ENCODE data around the gene TMEM80.
"Not testable (repeated sequence)": the region's sequence is repeated elsewhere in the genome, so short reads cannot be mapped to it uniquely, and the experiment has no call there.

Gene TMEM80

GRCh38 chr11:679271-680207 is 16.1 kb upstream of the TMEM80 start:
- no peak for DNase-seq (ENCODE audit: low read depth)

GRCh38 chr11:680476-680875 is 15.1 kb upstream of the TMEM80 start:
- no peak for DNase-seq (ENCODE audit: low read depth)

DNA sequence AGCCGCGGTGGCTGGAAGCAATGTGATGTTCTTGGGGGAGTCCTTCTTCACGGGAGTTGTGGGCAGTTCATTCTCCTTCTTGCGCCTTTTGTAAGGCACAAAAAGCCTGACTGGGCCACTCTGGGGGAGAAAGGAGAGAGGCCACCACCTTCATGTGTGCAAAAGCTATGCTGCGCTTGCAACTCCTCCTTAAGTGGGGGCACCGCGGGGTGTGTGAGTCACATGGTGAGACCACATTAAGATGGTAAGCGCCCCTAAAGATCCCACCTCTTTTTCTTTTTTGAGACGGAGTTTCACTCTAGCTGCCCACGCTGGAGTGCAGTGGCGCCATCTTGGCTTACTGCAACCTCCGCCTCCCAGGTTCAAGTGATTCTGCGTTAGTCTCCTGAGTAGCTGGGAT is 14.6 kb upstream of the TMEM80 start:
- DNase-seq (ENCODE audit: low read depth): no peak

DNA sequence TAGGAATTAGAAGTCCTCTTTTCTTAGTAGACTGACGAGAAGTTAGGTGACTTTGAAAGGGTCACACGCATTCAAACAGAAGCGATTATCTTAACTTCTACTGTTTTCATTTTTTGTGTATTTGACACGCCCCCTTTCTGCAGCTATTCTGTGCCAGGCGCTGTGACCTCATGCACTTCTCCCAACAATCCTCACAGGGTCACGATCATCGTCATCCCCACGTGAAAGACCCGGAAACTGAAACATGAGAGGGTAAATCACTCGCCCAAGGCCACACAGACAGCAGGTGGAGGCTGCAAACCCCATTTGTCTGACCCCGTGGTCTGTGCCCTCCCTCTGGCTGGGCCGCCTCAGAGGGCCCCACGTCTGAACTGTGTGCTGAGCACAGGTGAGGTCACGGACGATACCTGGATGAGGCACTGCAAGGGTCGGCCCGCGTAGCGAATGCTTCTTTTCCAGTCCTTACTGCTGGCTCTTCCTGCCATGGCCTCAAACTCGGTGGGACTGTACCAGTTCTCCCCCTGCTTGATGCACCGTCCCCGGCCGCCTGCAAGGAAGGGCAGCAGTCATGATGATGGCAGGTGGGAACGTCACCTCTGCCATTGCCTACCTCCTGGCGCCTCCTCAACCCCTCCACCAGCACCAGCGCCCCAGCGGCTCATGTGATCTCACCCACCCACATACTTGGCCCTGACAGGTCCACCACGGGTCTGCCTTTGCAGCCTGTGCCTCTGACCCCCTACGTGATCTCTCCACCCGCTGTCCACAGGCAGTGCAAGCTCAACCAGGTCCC is 9.0 kb upstream of the TMEM80 start:
- DNase-seq (ENCODE audit: low read depth): no peak

DNA sequence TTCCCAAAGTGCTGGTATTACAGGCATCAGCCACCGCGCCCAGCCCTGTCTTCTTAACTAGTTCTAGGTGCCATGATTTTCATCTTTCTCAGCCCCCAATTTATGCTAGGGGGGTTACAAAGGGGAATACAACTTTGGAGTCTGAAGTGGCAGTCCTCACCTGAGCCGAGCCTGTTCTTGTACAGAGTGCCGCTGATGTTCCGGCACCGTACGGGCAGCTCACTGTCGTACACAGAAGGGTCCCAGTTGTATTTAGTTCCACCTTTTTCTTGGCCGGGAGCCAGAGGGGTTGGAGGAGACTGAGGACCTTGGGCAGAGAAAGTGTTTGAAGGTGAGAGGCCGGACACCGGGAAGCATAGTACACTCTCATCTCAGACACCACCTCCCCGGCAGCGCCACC is 7.9 kb upstream of the TMEM80 start:
- DNase-seq (ENCODE audit: low read depth): no peak

DNA sequence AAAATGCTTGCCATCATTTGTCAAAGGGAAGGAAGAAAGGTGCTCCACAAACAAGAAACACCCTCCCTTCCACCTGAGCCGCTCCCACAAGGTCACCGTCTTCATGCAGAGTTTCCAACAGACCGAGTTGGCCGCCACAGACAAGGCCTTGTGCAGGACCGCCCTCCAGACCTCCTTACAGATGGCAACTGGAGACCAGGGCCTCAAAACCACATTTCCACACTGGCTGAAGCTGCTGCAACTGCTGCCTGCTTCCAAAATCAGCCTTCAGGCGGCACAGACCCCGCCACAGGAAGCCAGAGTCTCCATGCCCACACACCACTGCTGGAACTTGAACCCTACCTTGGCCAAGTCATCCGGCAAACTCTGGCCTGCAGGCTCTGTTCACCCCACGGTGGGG is 6.9 kb upstream of the TMEM80 start:
- no peak for DNase-seq (ENCODE audit: low read depth)

GRCh38 chr11:689625-690024 is 6.0 kb upstream of the TMEM80 start:
- DNase-seq (ENCODE audit: low read depth): no peak

- DNase-seq (ENCODE audit: low read depth): not testable (repeated sequence)
Observed at GRCh38 chr11:690244-690643, 5.4 kb upstream of the TMEM80 start.

- no peak for DNase-seq (ENCODE audit: low read depth)
Observed at GRCh38 chr11:690738-691633, 4.6 kb upstream of the TMEM80 start.

DNA sequence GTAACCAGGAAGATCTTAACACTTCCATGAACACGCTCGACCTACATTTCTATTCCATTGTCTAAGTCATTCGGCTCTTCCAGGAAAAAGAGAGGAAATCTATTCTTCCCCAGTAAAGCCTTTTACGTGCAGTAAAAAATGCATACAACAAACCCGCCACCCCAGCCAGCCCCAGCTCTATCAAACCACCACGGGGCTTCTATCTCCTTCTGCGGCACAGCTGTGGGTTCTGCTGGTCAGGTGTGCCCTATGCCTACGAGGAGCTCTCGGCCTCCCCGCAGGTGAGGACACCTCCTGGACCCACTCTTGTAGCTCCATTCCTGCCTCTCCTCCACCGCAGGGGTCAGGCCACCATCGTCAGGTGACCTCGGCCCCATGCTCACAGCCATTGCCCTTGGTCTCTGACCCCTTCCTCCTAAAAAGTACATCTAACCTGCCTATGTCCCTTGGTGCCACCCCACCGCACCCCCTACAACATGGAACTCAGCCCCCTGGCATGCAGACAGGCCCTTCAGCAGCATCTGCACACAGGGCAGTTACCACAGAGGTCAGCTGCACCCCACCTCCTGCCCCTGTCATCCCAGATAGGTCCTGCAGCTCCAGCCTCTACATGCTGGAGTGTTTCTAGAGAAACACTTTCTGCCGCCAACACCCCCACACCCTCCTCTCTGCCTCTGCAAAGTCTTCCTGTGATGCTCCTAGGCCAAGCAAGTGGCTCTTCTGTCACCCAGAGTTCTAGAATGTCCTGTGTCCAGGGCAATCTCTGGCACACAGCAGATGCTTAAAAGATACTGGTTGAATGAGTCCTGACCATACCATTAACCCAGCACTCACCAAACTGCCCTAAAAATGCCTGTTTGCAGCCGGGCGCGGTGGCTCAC is 3.7 kb upstream of the TMEM80 start:
- no peak for DNase-seq (ENCODE audit: low read depth)

GRCh38 chr11:692824-693414 is 2.7 kb upstream of the TMEM80 start:
- DNase-seq (ENCODE audit: low read depth): peak; percentile 79

GRCh38 chr11:693415-693831 is 2.2 kb upstream of the TMEM80 start:
- no peak for DNase-seq (ENCODE audit: low read depth)

DNA sequence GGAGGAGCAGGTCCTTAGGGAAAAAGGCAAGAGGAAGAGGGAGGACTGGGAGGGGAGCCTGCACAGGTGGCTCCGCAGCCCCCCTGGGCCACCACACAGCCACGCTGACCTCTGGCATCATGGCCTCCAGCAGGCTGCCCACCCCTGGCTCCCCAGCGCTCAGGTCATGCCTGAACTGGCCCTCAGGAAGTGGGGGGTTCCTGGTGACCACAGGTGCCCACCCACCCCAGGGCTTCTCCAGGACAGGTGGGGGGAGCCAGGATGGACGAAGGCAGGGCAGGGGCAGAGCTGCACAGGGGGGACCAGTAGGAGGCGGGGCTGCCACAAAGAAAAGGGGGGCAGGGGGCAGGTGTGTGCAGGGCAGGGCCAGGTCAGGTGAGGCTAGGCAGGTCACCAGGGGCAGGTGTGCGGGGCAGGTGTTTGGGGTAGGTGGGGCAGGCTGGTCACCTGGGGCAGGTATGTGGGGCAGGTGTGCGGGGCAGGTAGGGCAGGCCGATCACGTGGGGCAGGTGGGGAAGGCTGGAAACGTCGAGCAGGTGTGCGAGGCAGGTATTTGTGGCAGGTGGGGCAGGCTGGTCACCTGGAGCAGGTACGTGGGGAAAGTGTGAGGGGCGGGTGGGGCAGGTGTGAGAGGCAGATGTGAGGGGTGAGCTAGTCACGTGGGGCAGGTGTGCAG is 1.6 kb upstream of the TMEM80 start:
- no peak for DNase-seq (ENCODE audit: low read depth)

DNA sequence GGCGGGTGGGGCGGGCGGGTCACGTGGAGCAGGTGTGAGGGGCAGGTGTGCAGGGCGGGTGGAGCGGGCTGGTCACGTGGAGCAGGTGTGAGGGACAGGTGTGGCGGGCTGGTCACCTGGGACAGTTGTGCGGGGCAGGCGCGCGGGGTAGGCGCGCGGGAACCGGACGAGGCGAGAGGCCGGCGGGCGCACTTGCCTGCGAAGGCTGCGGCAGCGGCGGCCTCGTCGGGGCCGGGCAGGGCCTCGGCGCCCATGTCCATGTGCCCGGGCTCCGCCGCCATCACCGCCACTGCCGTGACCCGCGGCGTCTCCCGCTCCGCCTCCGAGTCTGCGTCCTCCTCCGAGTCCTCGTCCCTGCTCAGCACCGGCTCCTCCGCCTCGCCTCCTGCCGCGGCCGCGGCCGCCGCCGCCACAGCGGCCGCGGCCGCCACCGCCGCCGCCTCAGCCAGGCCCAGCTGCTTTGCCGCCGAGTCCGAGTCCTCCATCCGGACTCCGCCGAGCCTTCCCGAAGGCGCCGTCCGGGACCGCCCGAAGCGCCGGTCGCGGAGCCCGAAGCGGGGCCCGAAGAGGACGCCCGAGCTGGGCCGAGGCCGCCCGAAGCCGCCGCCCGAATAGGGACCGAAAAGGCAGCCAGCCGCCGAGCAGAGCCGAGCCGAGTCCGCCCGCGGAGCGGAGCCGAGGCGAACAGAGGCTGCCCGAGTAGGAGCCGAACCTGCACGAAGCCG is 891 bp upstream of the TMEM80 start, which contains the start of gene DEAF1:
DEAF1 (minus strand) TSS at position 660 of the 725 bp plus-strand sequence; CDS start at position 485, 175 bp downstream.
- peak; percentile 99 for DNase-seq (ENCODE audit: low read depth)

GRCh38 chr11:695288-695537 is 403 bp upstream of the TMEM80 start:
- no peak for DNase-seq (ENCODE audit: low read depth)

GRCh38 chr11:696955-697491 is 1.4 kb downstream of the TMEM80 start:
- no peak for DNase-seq (ENCODE audit: low read depth)

GRCh38 chr11:697811-698311 is 2.2 kb downstream of the TMEM80 start:
- DNase-seq (ENCODE audit: low read depth): no peak

DNA sequence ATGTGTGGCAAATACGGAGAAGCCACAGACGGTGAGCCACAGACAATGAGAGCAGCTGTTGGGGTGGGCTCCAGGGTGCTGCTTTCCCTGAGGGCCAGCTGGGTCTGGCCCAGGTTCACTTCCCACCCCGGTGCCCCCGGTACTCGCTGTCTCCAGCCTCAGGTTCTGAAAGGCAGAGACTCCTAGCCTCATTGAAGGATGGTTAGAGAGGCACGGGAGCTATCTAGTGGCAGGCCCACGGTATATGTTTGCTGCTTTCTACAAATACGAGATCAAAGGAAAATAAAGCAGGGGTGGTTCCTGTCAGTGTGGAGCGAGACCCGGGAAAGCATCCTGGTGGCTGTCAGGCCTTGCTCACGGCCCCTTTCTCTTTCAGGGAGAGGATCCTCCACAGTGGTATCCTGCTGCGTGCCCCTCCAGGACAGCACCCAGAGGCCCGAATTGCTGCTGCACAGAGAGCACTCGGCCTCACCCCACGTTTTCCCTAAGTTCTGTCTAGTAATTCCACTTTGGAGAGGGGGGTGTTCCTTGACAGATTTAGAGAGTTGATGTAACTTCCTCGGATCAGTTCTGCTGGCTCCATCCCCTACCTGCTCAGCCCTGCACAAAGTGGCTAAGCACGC is 3.0 kb downstream of the TMEM80 start:
- DNase-seq (ENCODE audit: low read depth): no peak

GRCh38 chr11:699116-699508 is 3.5 kb downstream of the TMEM80 start:
- DNase-seq (ENCODE audit: low read depth): no peak

Data from T follicular helper cell (primary cell).